H9 (cell line): ENCODE data around the gene FITM2. TPM values are rescaled to one million over a fixed set of nuclear protein-coding genes. Genes with fewer than 3 reads are reported as not detected.

ENCODE experiments used
- DNase-seq: peaks from one replicate; pipeline ENCODE4 v3.0.0-alpha.2; 2017
- H2AFZ ChIP-seq: one replicate; pipeline ENCODE4 v1.6.1; 2013; ENCODE audit warnings: mild to moderate bottlenecking, low read length, control low read depth, moderate library complexity
- H2AK5ac ChIP-seq: 2 replicates; pipeline ENCODE4 v1.6.1; 2013; ENCODE audit warnings: low read length, control low read depth, mixed read lengths; ENCODE audit not compliant: insufficient read length
- H2BK120ac ChIP-seq: one replicate; pipeline ENCODE4 v1.6.1; 2013; ENCODE audit warnings: low read depth, mild to moderate bottlenecking, low read length, control low read depth, inconsistent platforms; ENCODE audit not compliant: poor library complexity, severe bottlenecking
- H2BK12ac ChIP-seq: 2 replicates; pipeline ENCODE4 v1.6.1; 2013; ENCODE audit warnings: low read length, control low read depth, mixed read lengths, low read depth; ENCODE audit not compliant: insufficient read length
- H2BK15ac ChIP-seq: 2 replicates; pipeline ENCODE4 v1.6.1; 2013; ENCODE audit warnings: low read depth, low read length, control low read depth
- H2BK20ac ChIP-seq: one replicate; pipeline ENCODE4 v1.6.1; 2013; ENCODE audit warnings: low read depth, mild to moderate bottlenecking, low read length, control low read depth, inconsistent platforms; ENCODE audit not compliant: poor library complexity, severe bottlenecking
- H2BK5ac ChIP-seq: 2 replicates; pipeline ENCODE4 v1.6.1; 2013; ENCODE audit warnings: low read length, control low read depth, mixed read lengths; ENCODE audit not compliant: insufficient read length
- H3K14ac ChIP-seq: 2 replicates; pipeline ENCODE4 v1.6.1; 2013; ENCODE audit warnings: low read length, control low read depth; ENCODE audit not compliant: insufficient read depth
- H3K18ac ChIP-seq: 2 replicates; pipeline ENCODE4 v1.6.1; 2013; ENCODE audit warnings: low read depth, mild to moderate bottlenecking, mixed read lengths, low read length, control low read depth; ENCODE audit not compliant: insufficient read length
- H3K23ac ChIP-seq: 2 replicates; pipeline ENCODE4 v1.6.1; 2013; ENCODE audit warnings: low read length, control low read depth, mixed read lengths, low read depth; ENCODE audit not compliant: insufficient read length
- H3K23me2 ChIP-seq: 2 replicates; pipeline ENCODE4 v1.6.1; 2013; ENCODE audit warnings: low read depth, mild to moderate bottlenecking, mixed read lengths, low read length, control low read depth; ENCODE audit not compliant: insufficient read length, poor library complexity, severe bottlenecking
- H3K27ac ChIP-seq: 2 replicates; pipeline ENCODE4 v1.5.1; 2013; ENCODE audit warnings: low read length, control low read depth, mixed read lengths, low read depth; ENCODE audit not compliant: insufficient read length
- H3K27me3 ChIP-seq: 2 replicates; pipeline ENCODE4 v1.6.1; 2013; ENCODE audit warnings: low read length, control low read depth, inconsistent platforms; ENCODE audit not compliant: insufficient read depth
- H3K4ac ChIP-seq: 2 replicates; pipeline ENCODE4 v1.6.1; 2013; ENCODE audit warnings: low read depth, mild to moderate bottlenecking, control low read depth, inconsistent platforms, low read length, moderate library complexity
- H3K4me1 ChIP-seq: 2 replicates; pipeline ENCODE4 v1.6.1; 2013; ENCODE audit warnings: low read length, control low read depth, inconsistent platforms; ENCODE audit not compliant: insufficient read depth
- H3K4me2 ChIP-seq: 2 replicates; pipeline ENCODE4 v1.6.1; 2013; ENCODE audit warnings: low read length, control low read depth, mixed read lengths; ENCODE audit not compliant: insufficient read length, insufficient read depth
- H3K56ac ChIP-seq: 2 replicates; pipeline ENCODE4 v1.6.1; 2013; ENCODE audit warnings: low read depth, mild to moderate bottlenecking, mixed read lengths, low read length, control low read depth; ENCODE audit not compliant: insufficient read length
- H3K79me1 ChIP-seq: 2 replicates; pipeline ENCODE4 v1.6.1; 2013; ENCODE audit warnings: low read depth, mild to moderate bottlenecking, moderate library complexity, low read length, control low read depth, inconsistent platforms; ENCODE audit not compliant: insufficient read depth, poor library complexity, severe bottlenecking
- H3K79me2 ChIP-seq: 2 replicates; pipeline ENCODE4 v1.6.1; 2013; ENCODE audit warnings: low read length, control low read depth, inconsistent platforms; ENCODE audit not compliant: insufficient read depth
- H3K9ac ChIP-seq: 2 replicates; pipeline ENCODE4 v1.6.1; 2013; ENCODE audit warnings: low read length, control low read depth, mixed read lengths; ENCODE audit not compliant: insufficient read length; ENCODE audit errors: extremely low read depth
- H3K9me3 ChIP-seq: one replicate; pipeline ENCODE4 v1.6.1; 2013; ENCODE audit warnings: low read depth, low read length, inconsistent platforms; ENCODE audit not compliant: control insufficient read depth
- H3T11ph ChIP-seq: one replicate; pipeline ENCODE4 v1.6.1; 2013; ENCODE audit warnings: mild to moderate bottlenecking, low read length, control low read depth, inconsistent platforms
- H4K20me1 ChIP-seq: one replicate; pipeline ENCODE4 v1.6.1; 2013; ENCODE audit not compliant: control insufficient read depth, insufficient read length, insufficient read depth
- H4K5ac ChIP-seq: 2 replicates; pipeline ENCODE4 v1.6.1; 2013; ENCODE audit warnings: low read depth, mild to moderate bottlenecking, mixed read lengths, low read length, control low read depth; ENCODE audit not compliant: insufficient read length
- H4K8ac ChIP-seq: replicated peaks from 2 replicates; pipeline ENCODE4 v1.6.1; 2013; ENCODE audit warnings: low read length, control low read depth, mixed read lengths, low read depth; ENCODE audit not compliant: insufficient read length
- H4K91ac ChIP-seq: 2 replicates; pipeline ENCODE4 v1.6.1; 2013; ENCODE audit warnings: low read depth, mild to moderate bottlenecking, moderate library complexity, mixed read lengths, low read length, control low read depth; ENCODE audit not compliant: insufficient read length
- H3K27ac Mint-ChIP-seq, 3 experiments: 2 replicates in 2 of 3; 3 replicates in 1 of 3; pipeline ENCODE4 v1.8.0; 2020 to 2021; ENCODE audit warnings: mixed read lengths in 3 of 3, mild to moderate bottlenecking in 1 of 3, moderate library complexity in 1 of 3
- H3K27me3 Mint-ChIP-seq: 2 replicates; pipeline ENCODE4 v1.8.0; 2021; ENCODE audit warnings: low read depth, mild to moderate bottlenecking, moderate library complexity, mixed read lengths
- H3K36me3 Mint-ChIP-seq, 3 experiments: 2 replicates in 2 of 3; 3 replicates in 1 of 3; pipeline ENCODE4 v1.8.0; 2020 to 2021; ENCODE audit warnings: low read depth in 3 of 3, mixed read lengths in 3 of 3; ENCODE audit not compliant: insufficient read depth in 1 of 3
- H3K4me1 Mint-ChIP-seq, 2 experiments: 2 replicates each; pipeline ENCODE4 v1.8.0; 2020; ENCODE audit warnings: mixed read lengths in 2 of 2
- H3K4me3 Mint-ChIP-seq, 2 experiments: 2 replicates in 1 of 2; 3 replicates in 1 of 2; pipeline ENCODE4 v1.8.0; 2020 to 2021; ENCODE audit warnings: mild to moderate bottlenecking in 2 of 2, mixed read lengths in 2 of 2, moderate library complexity in 1 of 2
- H3K9me3 Mint-ChIP-seq, 2 experiments: 2 replicates in 1 of 2; 3 replicates in 1 of 2; pipeline ENCODE4 v1.8.0; 2020; ENCODE audit warnings: mild to moderate bottlenecking in 2 of 2, mixed read lengths in 2 of 2, moderate library complexity in 1 of 2
- whole genome bisulfite sequencing: extraction: QIAGEN DNeasy Blood & Tissue Kit; methylation state at CpG from one replicate; pipeline ENCODE4 v1.1.7; 2013; ENCODE audit warnings: missing lambda C conversion rate, low lambda C conversion rate, mixed read lengths; ENCODE audit not compliant: insufficient read length; ENCODE audit errors: extremely low coverage; 5-methylcytosine and 5-hydroxymethylcytosine counted together
- total RNA-seq: library from RNA; stranded (reverse); gene quantifications from 2 replicates; pipeline ENCODE4 v1.2.1, GENCODE V29; 2021
- TF ChIP-seq, protein P1 (sequence below): fragments of 200-600 bp; sonication (generic); conservative IDR thresholded peaks from 3 replicates; pipeline ENCODE4 v1.8.0; 2021; ENCODE audit warnings: antibody characterized with exemption, mild to moderate bottlenecking

FITM2 gene
- total RNA-seq, 1 experiment from 2014 or later: 1.7 TPM

DNA sequence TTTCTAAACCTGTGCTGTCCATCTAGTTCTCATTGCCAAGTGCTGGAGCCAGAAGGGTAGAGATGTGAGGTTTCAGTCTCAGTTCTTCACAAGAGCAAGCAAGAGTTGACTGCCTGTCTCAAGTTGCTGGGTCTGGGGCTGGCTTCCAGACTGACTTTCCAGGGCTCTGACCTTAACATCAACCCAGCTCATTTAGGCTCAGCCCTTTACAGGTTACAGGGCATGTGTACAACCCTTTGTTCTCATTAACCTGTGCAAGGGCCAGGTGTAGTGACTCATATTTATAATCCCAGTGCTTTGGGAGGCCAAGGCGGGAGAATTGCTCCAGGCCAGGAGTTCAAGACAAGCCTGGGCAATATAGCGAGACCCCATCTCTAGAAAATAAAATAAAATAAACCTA lies 30.6 kb downstream of the FITM2 start:
- H2AK5ac ChIP-seq: no peak overlapping the region
- no peaks in the 10 kb centered on the region for H3K9me3 ChIP-seq
- H2BK12ac ChIP-seq: no peak overlapping the region
- no peaks in the 10 kb centered on the region for H3K27me3 Mint-ChIP-seq
- no peak overlapping the region for H2AFZ ChIP-seq
- H3K4ac ChIP-seq: no peak overlapping the region
- H3K56ac ChIP-seq: no peak overlapping the region
- no peaks in the 10 kb centered on the region for H3K79me1 ChIP-seq
- no peak overlapping the region for H3K18ac ChIP-seq
- no peak overlapping the region for H3K27ac ChIP-seq
- H3K4me1 Mint-ChIP-seq: no peaks in the 10 kb centered on the region
- no peak overlapping the region for H2BK15ac ChIP-seq
- no peak overlapping the region for H4K8ac ChIP-seq
- H3K4me1 ChIP-seq: no peaks in the 10 kb centered on the region
- no peaks in the 10 kb centered on the region for H3K36me3 Mint-ChIP-seq
- H2BK20ac ChIP-seq: no peak overlapping the region
- no peak overlapping the region for H3K4me2 ChIP-seq
- no peak overlapping the region for H2BK120ac ChIP-seq
- TF ChIP-seq, protein P1, sequence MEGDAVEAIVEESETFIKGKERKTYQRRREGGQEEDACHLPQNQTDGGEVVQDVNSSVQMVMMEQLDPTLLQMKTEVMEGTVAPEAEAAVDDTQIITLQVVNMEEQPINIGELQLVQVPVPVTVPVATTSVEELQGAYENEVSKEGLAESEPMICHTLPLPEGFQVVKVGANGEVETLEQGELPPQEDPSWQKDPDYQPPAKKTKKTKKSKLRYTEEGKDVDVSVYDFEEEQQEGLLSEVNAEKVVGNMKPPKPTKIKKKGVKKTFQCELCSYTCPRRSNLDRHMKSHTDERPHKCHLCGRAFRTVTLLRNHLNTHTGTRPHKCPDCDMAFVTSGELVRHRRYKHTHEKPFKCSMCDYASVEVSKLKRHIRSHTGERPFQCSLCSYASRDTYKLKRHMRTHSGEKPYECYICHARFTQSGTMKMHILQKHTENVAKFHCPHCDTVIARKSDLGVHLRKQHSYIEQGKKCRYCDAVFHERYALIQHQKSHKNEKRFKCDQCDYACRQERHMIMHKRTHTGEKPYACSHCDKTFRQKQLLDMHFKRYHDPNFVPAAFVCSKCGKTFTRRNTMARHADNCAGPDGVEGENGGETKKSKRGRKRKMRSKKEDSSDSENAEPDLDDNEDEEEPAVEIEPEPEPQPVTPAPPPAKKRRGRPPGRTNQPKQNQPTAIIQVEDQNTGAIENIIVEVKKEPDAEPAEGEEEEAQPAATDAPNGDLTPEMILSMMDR: no peak
- H3K27ac Mint-ChIP-seq: no peak overlapping the region
- no peak overlapping the region for H3K23ac ChIP-seq
- H4K20me1 ChIP-seq: no peaks in the 10 kb centered on the region
- no peak overlapping the region for H4K5ac ChIP-seq
- H3K27me3 ChIP-seq: no peaks in the 10 kb centered on the region
- no peaks in the 10 kb centered on the region for H3K23me2 ChIP-seq
- WGBS: no CpG with 5 or more reads among the region's 2 CpGs
- H3K9me3 Mint-ChIP-seq: no peaks in the 10 kb centered on the region
- no peak overlapping the region for H3T11ph ChIP-seq
- no peaks in the 10 kb centered on the region for H3K79me2 ChIP-seq
- no peak overlapping the region for H3K14ac ChIP-seq
- no peak overlapping the region for H2BK5ac ChIP-seq
- H4K91ac ChIP-seq: no peak overlapping the region
- H3K4me3 Mint-ChIP-seq: no peak overlapping the region
- no peak for DNase-seq
- H3K9ac ChIP-seq: no peak overlapping the region
